GM12874 (cell line): ENCODE data around the gene S100B.

ENCODE experiments used
- CTCF ChIP-seq: IDR thresholded peaks from 2 replicates; pipeline ENCODE4 v1.5.1; 2011; ENCODE audit warnings: low read depth, mild to moderate bottlenecking, control low read depth, low read length, moderate library complexity; ENCODE audit not compliant: insufficient read depth

The S100B gene

GRCh38 chr21:46635324-46636180 lies 30.7 kb upstream of the S100B start, which contains the start of gene PRMT2:
PRMT2 (plus strand) TSS chr21:46635674; CDS start chr21:46636952, 1,278 bp downstream.
- no peak for TF ChIP-seq CTCF

GRCh38 chr21:46634966-46635323 lies 30.1 kb upstream of the S100B start:
- no peak for TF ChIP-seq CTCF

- TF ChIP-seq CTCF: no peak
Measured at GRCh38 chr21:46634427-46634826, 29.5 kb upstream of the S100B start.

GRCh38 chr21:46633566-46633965 lies 28.7 kb upstream of the S100B start:
- no peak for TF ChIP-seq CTCF

GRCh38 chr21:46628868-46629267 lies 24.0 kb upstream of the S100B start:
- TF ChIP-seq CTCF: no peak

GRCh38 chr21:46627726-46628125 lies 22.8 kb upstream of the S100B start:
- no peak for TF ChIP-seq CTCF

- TF ChIP-seq CTCF: no peak
Measured at GRCh38 chr21:46626975-46627501, 22.2 kb upstream of the S100B start.
